NCI-H226 (cell line): Measurements from ENCODE around the gene ZAP70.

ENCODE experiments used
- DNase-seq: peaks from one replicate; pipeline ENCODE4 v3.0.0-alpha.2; 2015

Gene ZAP70

DNA sequence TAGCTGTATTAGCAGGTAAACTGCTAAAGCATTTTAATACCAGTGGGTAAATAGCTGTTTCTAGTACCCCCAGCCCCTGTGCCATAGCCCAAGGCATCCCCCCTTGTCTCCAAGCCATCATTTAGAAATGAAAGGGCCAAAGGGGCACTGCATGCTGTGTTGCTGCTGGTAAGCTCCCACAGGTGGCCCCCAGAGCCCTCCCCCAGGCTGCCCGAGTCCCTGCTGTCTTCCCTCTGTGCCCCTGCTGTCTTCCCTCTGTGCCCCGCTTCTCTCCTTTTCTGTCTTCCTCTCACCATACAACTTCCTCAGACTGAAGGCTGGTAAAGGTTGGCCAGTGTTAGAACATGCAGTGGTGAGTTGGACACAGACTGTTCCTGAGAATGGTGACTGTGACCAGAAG, 42.1 kb downstream of the ZAP70 start:
- DNase-seq = no peak

GRCh38 chr2:97757062-97757461, 43.7 kb downstream of the ZAP70 start:
- no peak for DNase-seq

DNA sequence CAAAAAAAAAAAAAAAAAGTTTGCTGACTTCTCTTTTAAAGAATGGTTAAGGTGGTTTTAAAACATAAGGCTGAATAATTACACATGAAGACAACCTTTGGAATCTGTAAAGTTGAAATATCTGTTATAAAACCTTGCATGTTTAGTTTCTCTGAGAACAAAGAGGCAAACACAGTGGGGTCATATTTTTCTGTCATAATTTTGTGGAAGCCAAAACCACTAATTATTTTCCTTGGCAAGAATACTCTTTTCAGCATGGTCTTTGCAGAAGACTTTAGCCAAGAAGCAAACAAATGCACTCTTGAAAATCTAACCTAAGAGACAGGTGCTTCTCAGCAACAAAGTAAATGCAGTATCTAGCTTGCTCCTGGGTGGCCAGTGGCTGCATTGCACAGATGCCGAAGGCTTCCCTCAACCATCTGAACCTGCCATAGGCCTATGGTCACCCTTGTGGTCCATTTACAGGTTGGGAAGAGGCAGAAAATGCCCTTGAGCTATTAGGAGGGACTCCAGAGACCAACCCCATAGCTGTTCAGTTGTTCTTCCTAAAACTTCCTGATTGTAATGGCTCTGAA, 44.8 kb downstream of the ZAP70 start:
- DNase-seq = no peak

DNA sequence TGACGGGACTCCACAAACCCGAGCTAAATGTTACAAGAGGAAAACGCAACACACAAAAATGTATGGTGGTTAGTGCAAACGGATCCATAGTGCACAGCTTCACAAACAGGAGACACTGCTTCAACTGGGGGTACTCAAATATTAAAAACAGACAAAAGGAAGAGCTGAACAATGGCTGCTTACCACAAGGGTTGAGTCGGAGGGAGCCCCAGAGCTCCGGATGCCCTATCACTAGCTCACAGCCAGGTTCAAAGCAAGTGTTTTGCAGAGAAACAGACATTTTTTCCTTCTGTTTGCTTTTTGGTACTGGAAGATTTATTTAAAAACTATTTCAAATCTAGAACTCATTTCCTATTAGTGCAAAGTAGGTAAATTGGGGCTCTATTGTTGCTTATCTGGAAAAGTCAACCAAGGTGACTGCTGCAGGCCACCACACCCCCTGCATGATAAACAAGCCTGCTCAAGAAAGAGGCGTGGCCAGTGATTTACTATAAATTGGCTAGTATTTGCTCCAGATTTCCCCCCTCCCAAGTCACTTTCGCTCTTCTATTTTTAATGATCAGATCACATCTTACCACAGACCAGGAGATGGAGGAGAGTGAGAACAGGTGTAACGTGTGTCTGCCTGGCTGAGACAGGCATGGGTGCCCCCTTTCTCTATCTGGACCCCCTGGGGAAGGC, 46.5 kb downstream of the ZAP70 start:
- DNase-seq = no peak

DNA sequence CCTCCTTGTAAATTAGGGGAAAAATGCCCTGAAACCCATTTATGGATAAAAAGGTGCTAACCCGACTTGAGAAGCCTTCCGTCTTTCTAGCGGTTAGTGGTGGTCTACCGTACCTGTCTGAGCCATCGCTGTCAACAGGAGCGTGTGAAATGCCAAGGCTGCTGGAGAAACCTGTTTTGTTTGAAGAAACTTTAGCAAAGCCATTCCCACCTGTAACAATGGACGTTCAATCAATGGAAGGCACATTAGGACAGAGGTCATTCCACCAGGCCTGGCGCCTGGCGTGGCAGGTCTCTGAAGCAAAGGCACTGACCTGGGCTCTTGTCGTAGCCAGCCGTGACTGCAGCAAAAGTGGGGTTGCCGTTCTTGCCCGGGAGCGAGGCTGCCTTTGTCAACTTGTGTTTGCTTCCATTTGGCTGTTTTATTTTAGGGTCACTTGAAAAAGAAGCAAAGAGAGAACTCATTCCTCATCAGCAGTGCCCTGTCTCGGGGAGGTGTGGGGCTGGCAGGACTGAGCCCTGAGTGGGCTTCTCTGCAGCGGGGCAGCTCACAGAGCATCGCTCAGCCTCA, 47.2 kb downstream of the ZAP70 start:
- DNase-seq = no peak

- DNase-seq = no peak
Measured at GRCh38 chr2:97761192-97761591, 47.8 kb downstream of the ZAP70 start.

DNA sequence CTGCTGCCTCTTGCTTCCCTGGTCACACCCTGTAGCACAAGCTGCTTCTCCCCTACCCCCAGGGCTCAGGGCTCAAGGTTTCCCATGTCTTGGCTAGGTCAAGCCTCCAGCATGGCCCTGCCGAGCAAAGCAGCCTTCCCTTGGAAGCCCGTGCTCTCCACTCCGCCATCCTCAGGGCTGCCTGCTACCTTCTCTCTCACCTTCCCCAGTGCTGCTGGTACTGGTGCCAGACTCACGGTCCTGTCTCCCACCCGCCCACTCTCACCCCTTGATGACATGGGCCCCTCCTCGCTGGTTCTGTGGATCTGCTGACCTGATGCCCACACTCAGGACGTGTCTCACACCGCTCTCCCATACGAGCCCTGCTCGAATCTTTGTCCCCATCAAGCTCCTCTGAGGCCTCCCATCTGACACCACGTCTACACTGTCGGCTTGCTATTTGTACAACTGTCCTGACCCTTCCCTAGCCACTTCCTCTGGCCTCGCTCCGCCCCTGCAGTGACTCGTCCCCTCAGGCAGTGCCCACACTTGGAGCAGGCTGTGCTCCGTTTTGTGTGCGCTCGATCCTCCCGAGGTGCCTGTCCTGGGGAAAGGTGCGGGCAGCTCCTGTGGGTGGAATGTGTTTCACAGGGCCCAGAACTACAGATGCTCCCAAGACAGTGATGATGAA, 49.9 kb downstream of the ZAP70 start:
- no peak for DNase-seq

GRCh38 chr2:97764559-97765263, 51.3 kb downstream of the ZAP70 start:
- DNase-seq = no peak

- DNase-seq = no peak
Measured at GRCh38 chr2:97765933-97766332, 52.6 kb downstream of the ZAP70 start.

- no peak for DNase-seq
Measured at GRCh38 chr2:97766567-97766966, 53.2 kb downstream of the ZAP70 start.

DNA sequence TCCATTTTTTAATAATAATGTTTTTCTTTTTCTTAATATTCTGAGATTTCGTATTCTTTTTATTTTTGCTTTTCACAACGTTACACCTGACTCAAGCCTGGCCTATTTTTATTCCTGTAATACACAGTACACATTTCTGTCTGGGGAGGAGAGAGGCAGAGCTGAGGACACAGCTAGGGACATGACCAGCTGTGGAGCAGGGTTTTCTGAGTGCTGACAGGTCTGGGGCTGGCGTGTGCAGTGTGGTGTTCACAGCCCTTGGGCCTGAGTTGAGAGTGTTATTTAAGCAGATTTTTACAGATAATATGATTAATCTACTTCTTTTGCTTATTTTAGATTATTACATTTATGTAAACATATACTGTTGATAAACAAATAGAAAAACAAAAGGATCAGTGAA, 55.9 kb downstream of the ZAP70 start:
- no peak for DNase-seq

- DNase-seq = no peak
Measured at GRCh38 chr2:97769711-97770110, 56.3 kb downstream of the ZAP70 start.

DNA sequence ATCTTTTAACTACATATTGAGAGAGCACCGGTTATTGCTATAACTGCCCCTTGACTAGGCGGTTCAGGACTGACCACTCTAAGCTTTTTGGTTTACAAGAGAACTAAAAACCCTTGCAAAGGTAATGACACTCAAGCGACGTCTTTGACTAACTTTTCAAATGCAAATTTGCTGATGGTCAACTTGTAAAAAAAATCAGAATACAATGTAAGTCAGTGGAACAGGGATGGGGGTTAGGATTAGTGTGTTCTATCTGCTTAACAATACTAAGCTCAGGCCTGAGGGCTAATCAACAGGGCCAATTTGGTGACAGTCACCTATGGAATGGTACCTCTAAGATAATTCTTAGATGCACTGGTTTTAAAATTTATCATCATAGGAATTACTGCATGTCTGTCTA, 57.1 kb downstream of the ZAP70 start:
- DNase-seq = no peak

DNA sequence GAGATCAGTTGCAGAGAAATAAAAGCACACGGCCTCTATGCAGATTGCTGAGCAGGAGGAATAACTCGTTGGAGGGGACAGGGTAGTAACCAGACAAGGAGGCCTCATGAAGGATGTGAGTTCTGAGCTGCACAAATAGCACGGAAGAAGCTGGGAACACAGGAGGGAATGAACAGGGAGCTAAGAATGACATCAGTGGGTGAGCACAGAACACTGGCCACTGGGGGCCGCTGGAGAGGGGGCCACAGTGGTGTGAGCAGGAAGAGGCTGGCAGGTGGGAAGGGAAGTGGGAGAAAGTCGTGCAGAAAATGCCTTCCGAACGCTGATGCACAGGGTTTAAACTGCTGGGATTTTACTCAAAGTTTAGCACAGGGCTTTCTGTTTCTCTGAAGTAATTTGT, 61.0 kb downstream of the ZAP70 start:
- peak; percentile 5 for DNase-seq

DNA sequence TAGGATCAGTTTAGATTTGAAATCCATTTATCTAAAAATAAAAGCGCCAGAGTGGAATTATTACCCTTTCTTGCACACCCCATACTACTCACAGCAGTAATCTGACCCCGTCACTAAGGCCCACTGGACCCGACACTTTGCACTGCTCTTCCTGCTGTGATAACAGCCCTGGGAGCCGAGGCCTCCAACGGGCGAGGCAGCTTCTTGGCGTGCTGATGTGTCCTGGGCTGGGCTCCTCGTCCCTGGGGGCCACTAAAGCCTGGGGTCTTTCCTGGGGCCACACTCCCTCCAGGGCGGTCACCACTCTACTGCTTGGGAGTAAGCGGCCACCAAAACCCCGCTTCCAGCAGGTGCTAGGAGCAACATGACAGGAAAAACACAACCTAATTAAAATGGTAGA, 61.7 kb downstream of the ZAP70 start:
- no peak for DNase-seq

- DNase-seq = no peak
Measured at GRCh38 chr2:97779141-97779540, 65.8 kb downstream of the ZAP70 start.

DNA sequence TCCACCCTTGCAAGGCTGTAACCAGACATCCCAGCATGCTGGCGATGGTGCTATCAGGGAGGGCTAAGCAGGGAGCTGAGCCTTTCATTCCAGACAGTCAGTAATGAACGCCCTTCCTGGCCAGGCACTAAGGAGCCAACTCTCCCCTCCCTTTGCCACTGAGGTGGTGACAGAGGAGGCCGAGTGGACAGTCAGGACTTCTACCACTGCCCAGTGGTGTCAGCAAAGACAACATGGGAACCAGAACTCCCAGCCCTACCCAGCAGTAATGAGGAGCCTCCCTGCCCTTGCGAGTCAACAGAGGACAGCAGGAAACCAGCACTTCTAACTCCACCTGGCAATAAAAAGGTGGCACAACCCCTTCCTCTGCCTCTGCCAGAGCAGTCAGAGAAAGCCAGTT, 68.6 kb downstream of the ZAP70 start:
- DNase-seq = no peak

GRCh38 chr2:97784953-97785352, 71.6 kb downstream of the ZAP70 start:
- DNase-seq = no peak

DNA sequence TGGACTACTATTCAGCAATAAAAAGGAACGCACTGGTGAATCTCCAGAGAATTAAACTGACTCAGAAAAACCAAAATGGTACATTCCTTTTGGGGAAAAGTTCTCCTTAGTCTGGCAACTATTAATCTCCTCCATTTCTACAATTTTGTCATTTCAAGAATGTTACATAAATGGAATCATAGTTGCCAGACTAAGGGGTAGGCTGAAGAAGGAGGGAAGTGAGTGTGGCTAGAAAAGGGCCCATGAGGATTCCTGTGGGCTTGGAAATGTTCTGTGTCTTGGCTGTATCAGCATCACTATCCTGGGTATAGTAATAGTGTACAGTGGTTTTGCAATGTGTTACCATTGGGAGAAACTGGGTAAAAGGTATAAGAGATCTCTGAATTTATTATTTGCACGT, 72.4 kb downstream of the ZAP70 start:
- DNase-seq = no peak

GRCh38 chr2:97788986-97789644, 75.7 kb downstream of the ZAP70 start:
- DNase-seq = no peak
